Muscle of arm (tissue), 14 donors: ENCODE results near the gene ATP1A2. TPM values are rescaled to one million over a fixed set of nuclear protein-coding genes. Genes with fewer than 3 reads are reported as not detected.

Source experiments
- DNase-seq: peaks from one replicate; pipeline ENCODE4 v3.0.0-alpha.2; 2013
- long read RNA-seq, 11 donors: transcript quantifications; one replicate each; lab custom pipeline, GENCODE V29; 2026
- polyA plus RNA-seq, 12 donors: library from polyadenylated mRNA; unstranded; fragments of 120-200 nt; gene quantifications; one replicate each; pipeline ENCODE4 v1.2.1, GENCODE V29; 2013; ENCODE audit not compliant: insufficient read length in 12 of 12

Gene ATP1A2
- polyA plus RNA-seq, result 100 to 1,000 TPM in 3 of 12 donors, 10 to 100 TPM in 8, not detected in 1; 39.9 to 116 (median 88.9) TPM
- long read RNA-seq, donor 1, partial matches to known transcripts, result 0 of 1 reads
- long read RNA-seq, donor 1, other reads (novel, unspliced or antisense), result 0 of 1 reads
- long read RNA-seq, donor 2, full-length matches to known transcripts, result 5 of 30 reads
- long read RNA-seq, donor 2, partial matches to known transcripts, result 25 of 30 reads
- long read RNA-seq, donor 2, other reads (novel, unspliced or antisense), result 0 of 30 reads
- long read RNA-seq, donor 3, full-length matches to known transcripts, result 4 of 9 reads
- long read RNA-seq, donor 3, partial matches to known transcripts, result 5 of 9 reads
- long read RNA-seq, donor 3, other reads (novel, unspliced or antisense), result 0 of 9 reads
- long read RNA-seq, donor 4, full-length matches to known transcripts, result 1 of 12 reads
- long read RNA-seq, donor 4, partial matches to known transcripts, result 11 of 12 reads
- long read RNA-seq, donor 4, other reads (novel, unspliced or antisense), result 0 of 12 reads
- long read RNA-seq, donor 5, full-length matches to known transcripts, result 3 of 32 reads
- long read RNA-seq, donor 5, partial matches to known transcripts, result 29 of 32 reads
- long read RNA-seq, donor 5, other reads (novel, unspliced or antisense), result 0 of 32 reads
- long read RNA-seq, donor 6, partial matches to known transcripts, result 0 of 1 reads
- long read RNA-seq, donor 6, other reads (novel, unspliced or antisense), result 0 of 1 reads
- long read RNA-seq, donor 7, full-length matches to known transcripts, result 3 of 36 reads
- long read RNA-seq, donor 7, partial matches to known transcripts, result 33 of 36 reads
- long read RNA-seq, donor 7, other reads (novel, unspliced or antisense), result 0 of 36 reads
- long read RNA-seq, donor 8, full-length matches to known transcripts, result 4 of 9 reads
- long read RNA-seq, donor 8, partial matches to known transcripts, result 5 of 9 reads
- long read RNA-seq, donor 8, other reads (novel, unspliced or antisense), result 0 of 9 reads
- long read RNA-seq, donor 9, full-length matches to known transcripts, result 2 of 2 reads
- long read RNA-seq, donor 9, partial matches to known transcripts, result 0 of 2 reads
- long read RNA-seq, donor 9, other reads (novel, unspliced or antisense), result 0 of 2 reads
- long read RNA-seq, donor 10, full-length matches to known transcripts, result 18 of 18 reads
- long read RNA-seq, donor 10, partial matches to known transcripts, result 0 of 18 reads
- long read RNA-seq, donor 10, other reads (novel, unspliced or antisense), result 0 of 18 reads
- long read RNA-seq, donor 11, partial matches to known transcripts, result 0 of 3 reads
- long read RNA-seq, donor 11, other reads (novel, unspliced or antisense), result 0 of 3 reads

DNA sequence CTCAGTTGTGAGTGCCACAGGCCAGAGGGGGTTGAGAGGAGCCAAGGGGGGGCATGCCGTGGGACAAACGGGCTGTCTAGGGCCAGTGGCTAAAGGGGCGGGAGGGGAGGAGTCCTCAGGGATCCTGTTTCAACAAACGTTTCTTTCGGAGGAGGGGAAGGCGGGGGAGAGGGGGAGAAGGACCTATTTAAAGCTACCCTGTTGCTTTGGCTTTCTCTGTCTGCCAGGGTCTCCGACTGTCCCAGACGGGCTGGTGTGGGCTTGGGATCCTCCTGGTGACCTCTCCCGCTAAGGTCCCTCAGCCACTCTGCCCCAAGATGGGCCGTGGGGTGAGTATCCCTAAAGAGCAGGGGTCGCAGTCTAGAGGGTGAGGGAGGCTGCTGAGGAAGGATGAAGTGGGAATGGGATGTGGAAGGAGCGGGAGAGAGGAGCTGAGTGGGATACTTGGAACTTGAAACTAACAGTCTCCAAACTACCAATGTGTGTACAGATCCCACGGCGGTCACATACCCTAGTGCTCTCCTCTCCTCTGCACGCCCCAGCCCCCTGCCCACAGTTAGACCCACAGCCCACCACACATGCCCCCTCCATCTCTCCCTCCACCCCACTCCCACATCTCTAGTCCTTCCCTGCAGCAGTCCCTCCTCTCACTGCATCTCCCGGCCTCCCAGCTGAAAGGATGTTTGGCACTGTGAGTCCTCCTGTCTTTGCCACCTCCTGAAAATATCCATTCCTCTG is at the start of gene ATP1A2:
Gene ATP1A2, plus strand, starts transcription at position 215 of the 738 bp plus-strand sequence. Its CDS starts 103 bp downstream, at position 318.
- no peak for DNase-seq

DNA sequence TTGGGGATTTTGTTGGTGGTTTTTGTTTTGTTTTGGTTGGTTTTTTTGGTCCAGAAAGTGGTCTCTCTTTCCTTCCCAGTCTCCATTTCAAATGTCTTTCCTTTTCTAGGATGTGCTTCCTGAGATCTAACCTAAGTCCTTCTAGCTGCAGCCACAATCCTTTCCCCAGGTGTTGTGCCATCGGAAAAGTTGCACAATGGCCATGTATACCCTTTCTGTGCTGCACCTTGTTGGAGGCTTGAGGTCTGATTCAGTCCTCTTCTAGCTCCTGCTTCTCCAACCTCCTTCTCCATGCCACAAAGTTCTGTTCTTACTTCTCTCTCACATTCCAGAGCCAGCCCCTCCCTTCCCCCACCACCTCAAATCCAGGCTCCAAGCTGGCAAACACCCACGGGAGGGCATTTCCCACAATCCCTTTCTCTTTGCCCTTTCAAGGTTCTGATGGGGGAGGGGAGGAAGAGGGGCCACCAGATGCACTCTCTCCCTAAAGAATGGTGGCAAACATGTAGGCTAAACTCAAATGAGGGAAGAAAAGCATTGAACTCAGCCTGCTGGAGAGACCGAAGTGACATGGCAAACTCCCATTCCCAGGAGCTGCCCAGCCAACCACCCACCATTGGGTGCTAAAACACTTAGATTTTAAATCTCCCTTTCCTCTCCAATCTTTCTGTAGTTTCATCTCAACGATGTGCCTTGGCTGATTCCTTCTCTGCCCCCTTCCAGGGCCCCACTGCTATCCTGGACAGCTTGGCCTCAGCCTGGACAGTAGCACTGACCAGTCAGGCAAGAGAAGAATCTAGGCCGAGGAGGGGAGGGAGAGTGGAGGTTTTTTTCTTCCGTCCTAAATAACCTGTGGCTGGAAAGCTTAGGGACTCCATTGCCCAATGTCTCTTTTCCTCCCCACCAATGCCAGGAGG is 48.5 kb upstream of the ATP1A2 start:
- no peak for DNase-seq

DNA sequence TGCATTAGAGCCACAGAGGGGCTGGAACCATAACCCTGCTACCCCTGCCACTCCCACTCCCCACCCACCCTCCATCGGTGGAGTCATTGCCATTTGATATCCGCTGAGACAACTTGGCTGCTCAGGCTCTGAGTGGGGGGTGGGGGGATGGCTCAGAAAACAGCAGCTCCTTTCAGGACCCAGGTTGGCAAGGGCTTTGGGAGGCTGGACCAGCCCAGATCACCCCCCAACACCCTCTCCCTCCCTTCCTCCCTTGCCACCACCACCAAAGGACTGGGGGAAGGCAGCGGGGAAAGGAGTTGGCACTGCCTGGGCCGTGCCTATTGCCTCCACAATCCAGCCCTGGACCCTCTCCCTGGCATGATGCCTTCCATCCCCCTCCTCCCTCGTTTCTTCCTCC is 47.3 kb upstream of the ATP1A2 start:
- DNase-seq, result no peak

- no peak for DNase-seq
Observed at GRCh38 chr1:160069460-160070231, 45.9 kb upstream of the ATP1A2 start, which contains the start of gene KCNJ10. TSS of gene KCNJ10 (minus strand) at chr1:160070160. CDS start at chr1:160042532, 27,628 bp downstream.

DNA sequence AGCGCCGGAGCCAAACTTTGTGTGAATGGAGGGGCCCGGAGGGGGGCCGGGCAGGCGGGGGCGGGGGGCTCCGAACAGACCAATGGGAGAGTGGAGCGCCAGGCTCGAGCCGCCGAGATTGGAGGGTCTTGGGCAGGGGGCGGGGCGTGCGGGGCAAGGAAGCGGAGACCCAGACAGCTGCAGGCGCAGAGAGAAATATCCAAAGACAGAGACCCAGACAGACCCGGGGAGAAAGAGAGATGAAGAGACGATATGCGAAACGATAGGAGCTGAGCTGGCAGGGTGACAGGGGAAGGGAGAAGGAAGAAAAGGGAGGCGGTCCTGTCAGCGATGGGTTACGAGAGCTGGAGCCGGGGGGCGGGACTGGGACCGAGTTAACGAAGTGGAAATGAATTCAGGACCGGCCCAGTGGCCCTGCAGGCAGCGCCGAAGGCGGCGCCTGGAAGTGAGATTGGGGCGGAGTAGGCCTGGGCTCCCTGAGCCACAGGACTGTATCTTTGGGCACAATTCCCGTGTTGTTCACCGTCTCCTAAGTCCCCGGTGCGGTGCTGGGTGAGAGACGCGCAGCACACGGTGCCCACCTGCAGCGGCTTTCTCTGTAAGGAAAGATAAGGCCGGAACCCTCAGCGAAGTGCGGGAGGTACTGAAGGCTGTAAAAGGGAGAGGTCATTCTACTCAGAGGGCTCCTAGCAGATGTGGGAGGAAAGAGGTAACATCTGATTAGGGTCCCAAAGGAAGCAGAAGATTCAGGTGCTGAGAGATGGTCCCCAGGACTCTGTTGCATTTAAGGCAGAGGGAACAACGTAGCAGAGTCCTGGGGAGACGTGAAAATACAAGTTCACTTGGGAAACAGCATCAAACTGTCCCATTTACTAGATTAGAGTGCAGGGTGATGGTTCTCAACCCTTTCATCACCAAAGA is 45.1 kb upstream of the ATP1A2 start:
- DNase-seq, result peak; percentile 74

DNA sequence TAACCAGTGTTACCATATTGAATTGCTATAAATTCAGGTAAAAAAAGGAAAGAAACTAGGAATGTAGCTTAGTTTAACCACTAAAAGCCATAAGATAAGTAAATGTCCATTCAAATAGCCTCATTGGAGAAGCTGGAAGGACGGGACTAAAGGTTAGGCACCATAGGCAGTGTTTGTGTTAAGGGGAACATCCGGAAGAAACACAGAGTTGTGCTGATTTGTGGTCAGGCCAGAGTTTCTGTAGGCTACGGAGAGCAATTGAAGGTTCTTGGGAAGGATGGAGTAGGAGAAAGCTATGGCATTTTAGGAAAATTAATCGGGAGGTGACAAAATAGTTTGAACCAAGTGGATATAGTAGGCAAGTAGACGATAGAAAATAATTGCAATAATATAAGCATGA is 44.3 kb upstream of the ATP1A2 start:
- no peak for DNase-seq

- no peak for DNase-seq
Observed at GRCh38 chr1:160074865-160075264, 40.7 kb upstream of the ATP1A2 start.

DNA sequence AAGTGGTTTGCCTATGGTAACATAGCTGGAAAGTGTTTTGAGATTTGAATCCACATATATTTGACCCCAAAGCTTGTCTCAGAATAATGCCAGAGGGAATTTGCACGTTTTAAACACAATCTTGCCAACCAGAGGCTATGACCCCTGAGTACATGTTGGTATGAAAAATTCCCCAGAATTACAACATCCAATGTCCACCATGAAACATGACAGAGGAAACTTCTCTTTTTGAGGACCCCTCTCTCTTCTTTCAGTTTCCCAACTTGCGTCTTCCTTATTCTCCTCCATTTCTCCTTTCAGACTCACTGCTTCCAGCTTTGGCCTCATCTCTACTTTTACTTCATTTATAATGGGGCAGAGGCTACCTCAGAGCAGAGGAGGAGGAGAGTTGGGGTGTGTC is 39.7 kb upstream of the ATP1A2 start:
- DNase-seq, result no peak

DNA sequence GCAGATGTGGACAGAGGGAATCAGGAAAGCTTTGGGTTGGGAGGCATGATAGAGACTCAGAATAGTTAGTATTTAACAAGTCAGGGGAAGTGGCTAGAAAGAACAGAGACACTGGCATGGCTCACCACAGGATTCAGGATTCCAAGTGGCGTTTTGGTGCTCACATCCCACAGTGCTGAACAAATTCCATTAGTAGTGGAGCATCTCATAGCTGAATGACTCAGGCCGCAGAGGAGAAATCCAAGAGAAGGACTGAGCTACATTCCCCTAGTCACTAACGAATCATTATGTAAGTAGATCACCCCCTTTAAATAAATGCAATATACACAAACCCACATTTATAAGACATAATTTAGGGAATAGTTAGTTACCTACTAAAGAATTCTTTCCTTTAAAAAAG is 39.3 kb upstream of the ATP1A2 start:
- DNase-seq, result no peak

DNA sequence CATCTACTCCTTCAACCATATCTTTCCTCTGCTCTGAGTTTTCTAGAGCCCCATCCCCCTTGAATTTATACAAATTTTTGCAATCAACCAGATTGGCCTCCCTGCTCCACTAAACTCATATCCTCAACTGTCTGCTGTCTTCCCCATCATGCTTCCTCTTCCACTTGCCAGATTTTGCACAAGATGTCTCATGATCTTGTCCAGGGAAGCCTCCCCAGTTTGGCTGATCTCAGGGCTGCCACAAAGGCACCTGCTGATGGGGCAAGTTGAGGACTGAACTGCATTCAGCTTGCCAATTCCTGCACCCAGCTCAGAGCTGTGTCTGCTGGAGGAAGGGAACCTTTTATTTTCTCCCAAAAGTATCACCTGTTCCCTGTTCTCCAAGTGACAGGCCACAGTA is 38.1 kb upstream of the ATP1A2 start:
- no peak for DNase-seq

DNA sequence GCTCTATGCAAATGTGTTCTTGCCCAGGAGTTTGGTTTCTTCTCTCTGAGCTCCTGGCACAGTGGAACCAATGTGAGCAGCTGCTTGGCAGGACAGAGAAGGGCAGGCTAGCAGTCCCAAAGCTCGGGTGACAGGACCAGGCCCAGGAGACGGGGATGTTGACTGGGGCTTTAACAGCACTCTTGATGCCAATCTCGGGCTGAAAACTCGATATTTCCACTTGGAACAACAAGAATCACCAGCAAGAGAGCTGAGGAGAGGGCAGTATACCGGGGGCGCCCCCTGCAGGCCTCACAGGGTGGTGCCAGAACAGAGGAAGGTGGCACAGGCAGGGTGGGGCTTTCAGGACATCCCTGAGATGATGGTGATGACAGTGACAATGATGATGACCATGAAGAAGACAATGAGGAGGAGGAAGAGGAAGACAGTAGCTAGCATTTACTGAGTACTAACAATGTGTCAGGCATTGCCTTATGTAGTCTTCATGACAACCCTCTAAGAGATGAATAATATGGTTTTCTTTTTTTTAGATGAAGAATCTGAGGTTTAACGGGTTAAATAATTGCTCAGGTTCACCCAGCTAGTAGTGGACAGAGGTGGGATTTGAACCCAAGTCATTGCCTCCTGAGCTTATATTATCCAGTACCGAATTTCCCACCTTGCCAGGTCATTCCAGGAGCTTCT is 36.9 kb upstream of the ATP1A2 start:
- no peak for DNase-seq

- no peak for DNase-seq
Observed at GRCh38 chr1:160079448-160079847, 36.1 kb upstream of the ATP1A2 start.

DNA sequence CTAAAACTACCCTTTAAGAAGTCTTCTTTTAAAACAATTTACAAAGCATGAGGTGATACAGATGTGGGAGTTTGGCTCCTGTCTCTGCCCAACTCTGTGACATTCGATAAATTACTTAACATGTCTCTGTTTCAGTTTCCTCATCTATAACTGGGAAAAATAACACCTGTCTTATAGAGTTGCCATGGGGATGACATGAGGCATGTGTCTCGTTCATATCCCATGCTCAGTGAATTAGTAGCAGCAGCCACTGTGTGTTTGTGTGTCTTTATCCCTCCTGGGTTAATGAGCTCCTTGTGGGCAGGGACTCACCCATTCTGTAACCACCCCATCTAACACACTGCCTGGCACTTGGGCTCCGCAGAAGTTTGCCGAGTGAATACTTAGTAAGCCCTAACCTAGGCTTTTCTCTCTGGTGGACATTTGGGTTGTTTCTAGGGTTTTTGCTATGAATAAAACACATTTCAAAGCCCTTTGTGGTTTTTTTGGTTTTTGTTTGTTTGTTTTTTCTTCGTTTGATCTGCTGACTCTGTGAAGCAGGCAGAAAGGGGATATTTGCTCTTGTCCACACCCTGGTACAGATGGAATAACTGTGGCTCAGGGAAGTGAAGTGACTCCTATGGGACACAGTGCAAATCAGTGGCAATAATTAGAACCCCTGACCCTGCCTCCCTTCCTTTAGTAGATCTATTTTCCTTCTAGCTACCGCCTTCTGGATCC is 35.0 kb upstream of the ATP1A2 start:
- DNase-seq, result no peak

- no peak for DNase-seq
Observed at GRCh38 chr1:160081261-160081936, 34.2 kb upstream of the ATP1A2 start, which contains the start of gene KCNJ9. TSS of gene KCNJ9 (plus strand) at chr1:160081538. CDS start at chr1:160084031, 2,493 bp downstream.

DNA sequence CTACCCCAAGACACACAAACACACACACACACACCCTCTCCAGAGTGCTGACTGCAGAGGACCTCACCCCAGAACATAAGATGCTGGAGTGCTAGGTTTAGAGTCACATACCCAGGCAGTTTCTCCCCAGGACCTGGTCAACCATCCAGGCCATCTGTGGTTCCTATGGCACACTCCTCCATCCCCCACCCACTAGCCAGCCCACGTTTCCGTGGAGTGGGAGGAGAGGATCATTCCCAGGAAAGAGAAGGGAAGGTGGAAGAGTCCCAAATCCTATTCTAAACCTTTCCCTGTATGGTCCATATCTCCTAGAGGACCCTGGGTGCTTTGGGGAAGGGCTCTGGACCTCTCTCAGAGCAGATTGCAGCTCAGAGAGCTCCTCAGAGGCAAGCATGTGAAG is 33.1 kb upstream of the ATP1A2 start:
- no peak for DNase-seq

- DNase-seq, result no peak
Observed at GRCh38 chr1:160082926-160083325, 32.6 kb upstream of the ATP1A2 start.
